ENCODE results near the gene GABBR2. TPM values are rescaled to one million over a fixed set of nuclear protein-coding genes. Genes with fewer than 3 reads are reported as not detected.

The GABBR2 gene
- total RNA-seq, 4 donors from 2014 or later: 2.4 to 13.6 (median 10.0) TPM

GRCh38 chr9:98572054-98572627 is 136.6 kb downstream of the GABBR2 start:
- Histone ChIP-seq H3K4me3 (replicated peaks in 1 of 3) (no peak overlapping the region), H3K4me1 (peaks cover 0 to 6% of the 10 kb centered on the region in 2 donors), H3K27me3 (no peaks in the 10 kb centered on the region), H3K36me3 (no peaks in the 10 kb centered on the region), H3K27ac (no peak overlapping the region), H3K9me3 (no peaks in the 10 kb centered on the region)
- DNase-seq: no peak
- WGBS, 2 donors: 52 to 70% methylated on average over 4 of the region's 4 CpGs
- TF ChIP-seq POLR2A (IDR thresholded peaks at IDR 0.05): no peak
- TF ChIP-seq CTCF (IDR thresholded peaks at IDR 0.05): no peak
- intact Hi-C loops (cut with DNase I): no loop called here

GRCh38 chr9:98571643-98572042 is 137.1 kb downstream of the GABBR2 start:
- Histone ChIP-seq H3K36me3 (no peaks in the 10 kb centered on the region), H3K4me3 (replicated peaks in 1 of 3) (no peak overlapping the region), H3K4me1 (peaks cover 0 to 6% of the 10 kb centered on the region in 2 donors), H3K27me3 (no peaks in the 10 kb centered on the region), H3K9me3 (no peaks in the 10 kb centered on the region), H3K27ac (no peak overlapping the region)
- 92% methylated on average over 2 of the region's 3 CpGs for WGBS, 2 donors
- no peak for TF ChIP-seq CTCF (IDR thresholded peaks at IDR 0.05)
- no peak for TF ChIP-seq POLR2A (IDR thresholded peaks at IDR 0.05)
- DNase-seq: no peak
- intact Hi-C loops (cut with DNase I): no loop called here

- WGBS, 2 donors: 80 to 84% methylated on average over 9 to 12 of the region's 12 CpGs
- no peaks in the 10 kb centered on the region for H3K27me3 ChIP-seq
- DNase-seq: no peak
- H3K27ac ChIP-seq: no peak overlapping the region
- H3K9me3 ChIP-seq: no peaks in the 10 kb centered on the region
- H3K36me3 ChIP-seq: no peaks in the 10 kb centered on the region
- TF ChIP-seq POLR2A (IDR thresholded peaks at IDR 0.05): no peak
- TF ChIP-seq CTCF (IDR thresholded peaks at IDR 0.05): no peak
- peaks cover 0 to 6% of the 10 kb centered on the region in 2 donors for H3K4me1 ChIP-seq
- intact Hi-C loops (cut with DNase I): no loop called here
- H3K4me3 ChIP-seq (replicated peaks in 1 of 3): no peak overlapping the region
These were observed 137.9 kb downstream of the GABBR2 start for GRCh38 chr9:98570663-98571440.

GRCh38 chr9:98570055-98570454 is 138.7 kb downstream of the GABBR2 start:
- intact Hi-C loops (cut with DNase I): no loop called here
- TF ChIP-seq CTCF (IDR thresholded peaks at IDR 0.05) (no peak), POLR2A (IDR thresholded peaks at IDR 0.05) (no peak)
- Histone ChIP-seq H3K27me3 (no peaks in the 10 kb centered on the region), H3K27ac (no peak overlapping the region), H3K36me3 (no peaks in the 10 kb centered on the region), H3K4me3 (replicated peaks in 1 of 3) (no peak overlapping the region), H3K4me1 (peaks cover 0 to 6% of the 10 kb centered on the region in 2 donors), H3K9me3 (no peaks in the 10 kb centered on the region)
- 84 to 92% methylated on average over 9 of the region's 9 CpGs for WGBS, 2 donors
- DNase-seq: no peak

GRCh38 chr9:98569491-98569890 is 139.2 kb downstream of the GABBR2 start:
- intact Hi-C loops (cut with DNase I): loop anchor here (10.0 kb wide), 1 partner anchor 255 kb away; no protein-coding TSS in a partner anchor
- Histone ChIP-seq H3K4me1 (peaks cover 0 to 6% of the 10 kb centered on the region in 2 donors), H3K36me3 (no peaks in the 10 kb centered on the region), H3K27me3 (no peaks in the 10 kb centered on the region), H3K27ac (no peak overlapping the region), H3K9me3 (no peaks in the 10 kb centered on the region), H3K4me3 (replicated peaks in 1 of 3) (no peak overlapping the region)
- 91 to 92% methylated on average over 4 of the region's 4 CpGs for WGBS, 2 donors
- TF ChIP-seq POLR2A (IDR thresholded peaks at IDR 0.05) (no peak), CTCF (IDR thresholded peaks at IDR 0.05) (no peak)
- DNase-seq: no peak
